Suprapubic skin (tissue), 4 donors: ENCODE data around the gene GRK5. TPM values are rescaled to one million over a fixed set of nuclear protein-coding genes. Genes with fewer than 3 reads are reported as not detected.

ENCODE experiments used
- DNase-seq, 2 donors: peaks; one replicate each; pipeline ENCODE4 v3.0.0-alpha.2; 2019; ENCODE audit warnings: low spot score in 2 of 2
- H3K27ac ChIP-seq: fragments of 200-600 bp; sonication (generic); one replicate; pipeline ENCODE4 v1.5.1; 2019
- H3K27me3 ChIP-seq: fragments of 200-600 bp; sonication (generic); one replicate; pipeline ENCODE4 v1.5.1; 2019
- H3K36me3 ChIP-seq: fragments of 200-600 bp; sonication (generic); one replicate; pipeline ENCODE4 v1.5.1; 2019
- H3K4me1 ChIP-seq: fragments of 200-600 bp; sonication (generic); one replicate; pipeline ENCODE4 v1.5.1; 2019
- H3K4me3 ChIP-seq: fragments of 200-600 bp; sonication (generic); one replicate; pipeline ENCODE4 v1.5.1; 2019; ENCODE audit warnings: mild to moderate bottlenecking
- H3K9me3 ChIP-seq: fragments of 200-600 bp; sonication (generic); one replicate; pipeline ENCODE4 v1.5.1; 2019
- EP300 ChIP-seq: sonication (generic); formaldehyde crosslinking; IDR thresholded peaks from one replicate; pipeline ENCODE4 v1.6.1; 2017; ENCODE audit warnings: antibody characterized with exemption
- POLR2A ChIP-seq, 2 donors: fragments of 450-650 bp; IDR thresholded peaks; one replicate each; pipeline ENCODE4 v1.6.1; 2017; ENCODE audit warnings: antibody characterized with exemption in 2 of 2, mild to moderate bottlenecking in 2 of 2, moderate library complexity in 2 of 2
- POLR2AphosphoS5 ChIP-seq, 3 donors: sonication (generic); formaldehyde crosslinking; IDR thresholded peaks; one replicate each; pipeline ENCODE4 v1.6.1; 2017; ENCODE audit warnings: antibody characterized with exemption in 3 of 3
- WGBS: methylation state at CpG from one replicate; pipeline ENCODE4 v1.1.5; 2018; 5-methylcytosine and 5-hydroxymethylcytosine counted together
- total RNA-seq, 4 donors: library from RNA; depleted of rRNA; stranded (reverse); fragments of >200 nt; gene quantifications; one replicate each; pipeline ENCODE4 v1.1.0, GENCODE V29; 2016
- TF ChIP-seq, protein P1 (sequence below), 2 donors: fragments of 200-600 bp in 1 of 2; fragments of 450-650 bp in 1 of 2; sonication (generic) in 1 of 2; IDR thresholded peaks; one replicate each; pipeline ENCODE4 v1.5.1; 2016 to 2019; ENCODE audit warnings: antibody characterized with exemption in 2 of 2, mild to moderate bottlenecking in 1 of 2, moderate library complexity in 1 of 2

GRK5 gene
- total RNA-seq, 4 donors from 2014 or later: 4.8 to 9.0 (median 6.7) TPM

DNA sequence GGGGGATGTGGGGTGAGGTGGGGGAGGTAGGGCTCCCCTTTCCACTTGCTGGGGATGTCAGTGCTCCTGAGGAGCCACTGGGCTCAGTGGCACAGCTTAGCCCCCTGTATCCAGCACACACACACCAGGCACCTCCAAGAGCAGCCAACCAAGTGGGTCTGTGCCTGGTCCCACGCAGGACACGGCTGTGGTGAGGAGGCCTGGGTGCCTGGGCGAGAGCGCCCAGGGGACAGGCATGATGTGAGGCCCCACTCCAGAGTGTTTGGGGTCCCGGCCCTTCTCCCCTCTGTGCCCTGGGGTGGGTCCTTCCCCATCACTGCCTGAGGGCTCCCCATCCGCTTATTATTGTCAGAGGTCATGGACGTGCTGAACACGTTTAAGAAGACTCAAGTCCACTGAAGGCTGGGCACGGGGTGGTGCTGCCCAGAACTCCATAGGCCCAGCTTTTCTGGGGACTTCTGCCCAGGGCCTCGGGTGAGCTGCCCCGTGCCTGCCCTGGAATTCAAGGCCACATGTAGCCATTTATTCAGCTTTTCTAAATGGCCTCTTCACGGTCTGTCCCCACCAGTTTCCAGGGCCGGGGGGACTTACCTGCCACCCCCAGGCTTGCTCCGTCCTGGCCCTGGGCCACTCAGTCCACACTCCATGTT lies 119.8 kb downstream of the GRK5 start:
- H3K4me3 ChIP-seq: no peak overlapping the region
- peaks cover 3% of the 10 kb centered on the region for H3K4me1 ChIP-seq
- no peak for TF ChIP-seq EP300
- no peak for TF ChIP-seq POLR2A (IDR thresholded peaks at IDR 0.05)
- TF ChIP-seq POLR2AphosphoS5 (IDR thresholded peaks at IDR 0.05): no peak
- TF ChIP-seq, protein P1, sequence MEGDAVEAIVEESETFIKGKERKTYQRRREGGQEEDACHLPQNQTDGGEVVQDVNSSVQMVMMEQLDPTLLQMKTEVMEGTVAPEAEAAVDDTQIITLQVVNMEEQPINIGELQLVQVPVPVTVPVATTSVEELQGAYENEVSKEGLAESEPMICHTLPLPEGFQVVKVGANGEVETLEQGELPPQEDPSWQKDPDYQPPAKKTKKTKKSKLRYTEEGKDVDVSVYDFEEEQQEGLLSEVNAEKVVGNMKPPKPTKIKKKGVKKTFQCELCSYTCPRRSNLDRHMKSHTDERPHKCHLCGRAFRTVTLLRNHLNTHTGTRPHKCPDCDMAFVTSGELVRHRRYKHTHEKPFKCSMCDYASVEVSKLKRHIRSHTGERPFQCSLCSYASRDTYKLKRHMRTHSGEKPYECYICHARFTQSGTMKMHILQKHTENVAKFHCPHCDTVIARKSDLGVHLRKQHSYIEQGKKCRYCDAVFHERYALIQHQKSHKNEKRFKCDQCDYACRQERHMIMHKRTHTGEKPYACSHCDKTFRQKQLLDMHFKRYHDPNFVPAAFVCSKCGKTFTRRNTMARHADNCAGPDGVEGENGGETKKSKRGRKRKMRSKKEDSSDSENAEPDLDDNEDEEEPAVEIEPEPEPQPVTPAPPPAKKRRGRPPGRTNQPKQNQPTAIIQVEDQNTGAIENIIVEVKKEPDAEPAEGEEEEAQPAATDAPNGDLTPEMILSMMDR (IDR thresholded peaks at IDR 0.05): no peak
- no peak for DNase-seq
- no peak overlapping the region for H3K27ac ChIP-seq
- no peaks in the 10 kb centered on the region for H3K36me3 ChIP-seq
- H3K9me3 ChIP-seq: no peaks in the 10 kb centered on the region
- 84% methylated on average over 7 of the region's 14 CpGs for WGBS
- H3K27me3 ChIP-seq: no peaks in the 10 kb centered on the region

DNA sequence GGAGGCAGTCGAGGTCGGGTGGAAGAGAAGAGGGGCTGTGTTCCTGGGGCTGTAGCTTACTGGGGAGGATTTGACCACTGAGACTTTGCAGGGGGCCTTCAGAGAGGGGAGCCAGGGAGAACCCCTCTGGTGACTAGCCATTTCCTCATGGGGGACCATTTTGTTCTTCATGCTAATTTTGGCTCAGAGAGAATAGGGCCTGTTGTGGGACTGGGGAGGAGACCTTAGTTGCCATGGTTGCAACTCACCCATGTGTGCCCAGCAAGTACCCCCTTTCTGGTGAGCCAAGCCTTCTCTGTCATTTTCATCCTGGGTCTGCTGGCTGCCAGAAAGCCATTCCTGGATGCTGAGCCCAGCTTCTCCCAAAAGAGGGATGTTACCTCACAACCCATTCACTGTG lies 120.9 kb downstream of the GRK5 start:
- H3K27me3 ChIP-seq: no peaks in the 10 kb centered on the region
- 88% methylated on average over 2 of the region's 2 CpGs for WGBS
- H3K36me3 ChIP-seq: no peaks in the 10 kb centered on the region
- DNase-seq: no peak
- no peaks in the 10 kb centered on the region for H3K9me3 ChIP-seq
- no peak overlapping the region for H3K27ac ChIP-seq
- H3K4me1 ChIP-seq: peaks cover 3% of the 10 kb centered on the region
- no peak for TF ChIP-seq POLR2A (IDR thresholded peaks at IDR 0.05)
- no peak for TF ChIP-seq EP300
- TF ChIP-seq POLR2AphosphoS5 (IDR thresholded peaks at IDR 0.05): no peak
- TF ChIP-seq, protein P1 (IDR thresholded peaks at IDR 0.05): no peak
- no peak overlapping the region for H3K4me3 ChIP-seq

DNA sequence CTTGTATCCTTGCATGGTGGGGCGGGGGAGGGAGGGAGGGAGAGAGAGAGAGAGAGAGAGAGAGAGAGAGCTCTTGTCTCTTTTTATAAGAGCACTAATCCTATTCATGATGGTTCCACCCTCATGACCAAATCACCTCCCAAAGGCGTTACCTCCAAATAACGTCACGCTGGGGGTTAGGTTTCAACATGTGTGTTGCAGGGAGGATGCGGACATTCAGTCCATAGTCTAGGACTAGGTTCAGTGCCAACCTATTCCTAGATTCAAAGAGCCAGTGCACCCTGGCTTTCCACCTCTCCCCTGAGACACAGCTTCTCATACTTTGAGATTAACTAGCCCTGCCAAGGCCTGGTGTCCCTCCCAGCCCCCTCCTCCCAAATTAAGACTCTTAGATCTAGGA lies 123.0 kb downstream of the GRK5 start:
- no peak for TF ChIP-seq EP300
- no peak for TF ChIP-seq POLR2A (IDR thresholded peaks at IDR 0.05)
- TF ChIP-seq POLR2AphosphoS5 (IDR thresholded peaks at IDR 0.05): no peak
- TF ChIP-seq, protein P1 (IDR thresholded peaks at IDR 0.05): no peak
- Histone ChIP-seq H3K27ac (no peak overlapping the region), H3K27me3 (no peaks in the 10 kb centered on the region), H3K4me3 (no peak overlapping the region), H3K4me1 (no peaks in the 10 kb centered on the region), H3K36me3 (peaks cover 2% of the 10 kb centered on the region), H3K9me3 (no peaks in the 10 kb centered on the region)
- no peak for DNase-seq
- WGBS: 94% methylated on average over 5 of the region's 5 CpGs

DNA sequence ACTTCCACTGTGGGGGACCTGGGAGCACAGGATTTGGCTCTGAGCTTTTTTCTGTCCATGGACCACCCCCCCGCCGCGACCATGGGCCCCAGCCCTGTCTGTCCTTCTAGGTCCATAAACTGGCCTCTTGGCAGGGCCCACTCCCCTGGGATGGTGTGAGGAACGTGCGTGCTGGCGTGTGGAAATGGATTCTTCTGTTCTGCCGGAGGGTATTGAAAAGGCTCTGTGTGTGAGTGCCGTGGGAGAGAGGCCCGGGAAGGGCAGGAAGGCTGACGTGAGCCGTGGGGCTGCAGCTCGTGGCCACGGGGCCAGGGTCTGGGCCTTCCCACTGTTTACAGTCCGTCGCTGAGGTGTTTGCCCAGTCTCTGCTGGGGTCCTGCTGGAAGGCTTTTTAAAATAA lies 123.7 kb downstream of the GRK5 start:
- WGBS: 78% methylated on average over 15 of the region's 15 CpGs
- Histone ChIP-seq H3K4me3 (no peak overlapping the region), H3K36me3 (peaks cover 2% of the 10 kb centered on the region), H3K4me1 (no peaks in the 10 kb centered on the region), H3K9me3 (no peaks in the 10 kb centered on the region), H3K27me3 (no peaks in the 10 kb centered on the region), H3K27ac (no peak overlapping the region)
- TF ChIP-seq POLR2A (IDR thresholded peaks at IDR 0.05) (no peak), POLR2AphosphoS5 (IDR thresholded peaks at IDR 0.05) (no peak), EP300 (no peak)
- TF ChIP-seq, protein P1 (IDR thresholded peaks at IDR 0.05): no peak
- DNase-seq: no peak

DNA sequence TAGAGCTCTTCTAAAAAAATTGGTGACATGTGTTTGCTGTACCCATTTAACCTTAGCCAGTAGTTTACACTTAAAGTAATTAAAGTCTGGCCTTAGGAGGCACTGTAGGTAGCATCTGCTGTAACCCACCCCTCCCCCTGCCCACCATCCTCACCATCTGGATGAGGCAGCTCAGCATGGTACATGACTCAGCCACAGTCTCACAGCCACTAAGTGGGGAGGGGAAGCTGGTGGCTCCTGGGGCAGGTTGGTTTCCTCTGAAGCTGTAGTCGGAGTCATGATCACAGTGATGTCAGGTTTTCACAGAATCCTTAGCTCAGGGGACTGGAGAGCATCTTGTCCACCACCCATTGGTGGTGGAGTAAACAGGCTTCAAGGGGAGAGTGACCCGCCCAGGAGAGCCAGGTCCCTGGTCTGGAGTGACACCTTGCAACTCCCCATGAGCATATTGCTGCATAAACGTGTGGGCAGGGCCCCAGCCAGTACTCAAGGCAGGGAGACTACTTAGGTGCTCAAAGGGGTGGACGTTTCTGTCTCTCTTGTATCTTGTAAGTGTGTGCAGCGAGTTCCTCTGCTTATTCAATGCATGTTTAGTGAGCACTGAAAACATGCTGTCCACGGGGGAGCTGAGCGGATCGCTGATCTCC lies 125.9 kb downstream of the GRK5 start:
- H3K9me3 ChIP-seq: no peaks in the 10 kb centered on the region
- no peaks in the 10 kb centered on the region for H3K4me1 ChIP-seq
- peaks cover 2% of the 10 kb centered on the region for H3K36me3 ChIP-seq
- TF ChIP-seq, protein P1 (IDR thresholded peaks at IDR 0.05): no peak
- TF ChIP-seq POLR2A (IDR thresholded peaks at IDR 0.05) (no peak), EP300 (no peak), POLR2AphosphoS5 (IDR thresholded peaks at IDR 0.05) (no peak)
- WGBS: 90% methylated on average over 7 of the region's 8 CpGs
- H3K4me3 ChIP-seq: no peak overlapping the region
- DNase-seq: no peak
- no peaks in the 10 kb centered on the region for H3K27me3 ChIP-seq
- H3K27ac ChIP-seq: no peak overlapping the region
